OCI-LY3 (cell line): Measurements from ENCODE around the gene ZNF343.

Source experiments
- H2AFZ ChIP-seq: fragments of 200-600, 300-600 bp; shearing (Covaris generic); 2 replicates; pipeline ENCODE4 v1.6.0; 2014; ENCODE audit warnings: antibody characterized with exemption, low read depth, low read length
- H3K27ac ChIP-seq: fragments of 200-600, 300-600 bp; sonication (generic); 2 replicates; pipeline ENCODE4 v1.5.1; 2014; ENCODE audit warnings: mild to moderate bottlenecking, low read length, moderate library complexity, mixed read lengths
- H3K27me3 ChIP-seq: fragments of 200-600, 300-600 bp; sonication (generic); 2 replicates; pipeline ENCODE4 v1.6.1; 2014; ENCODE audit warnings: low read depth, low read length, mixed read lengths
- H3K36me3 ChIP-seq: fragments of 200-600, 300-600 bp; sonication (generic); replicated peaks from 2 replicates; pipeline ENCODE3; 2014; ENCODE audit warnings: low read depth, low read length, mixed read lengths
- H3K4me1 ChIP-seq: fragments of 300-600, 200-600 bp; sonication (generic); 2 replicates; pipeline ENCODE4 v1.6.1; 2014; ENCODE audit warnings: low read length, mixed read lengths
- H3K4me2 ChIP-seq: fragments of 200-600, 300-600 bp; sonication (generic); 2 replicates; pipeline ENCODE4 v1.6.1; 2014; ENCODE audit warnings: low read length, mixed read lengths
- H3K4me3 ChIP-seq: fragments of 300-600, 200-600 bp; sonication (generic); 2 replicates; pipeline ENCODE4 v1.5.1; 2014; ENCODE audit warnings: antibody characterized with exemption, mild to moderate bottlenecking, low read length, moderate library complexity
- H3K79me2 ChIP-seq: fragments of 300-600, 200-600 bp; shearing (Covaris generic); 2 replicates; pipeline ENCODE4 v1.6.1; 2014; ENCODE audit warnings: mild to moderate bottlenecking, low read length, mixed read lengths
- H3K9ac ChIP-seq: fragments of 300-600, 200-600 bp; shearing (Covaris generic); 2 replicates; pipeline ENCODE4 v1.6.0; 2014; ENCODE audit warnings: mild to moderate bottlenecking, low read length, moderate library complexity
- H3K9me3 ChIP-seq: fragments of 200-600, 300-600 bp; shearing (Covaris generic); 2 replicates; pipeline ENCODE4 v1.6.1; 2014; ENCODE audit warnings: low read length, mixed read lengths; ENCODE audit not compliant: insufficient read depth
- H4K20me1 ChIP-seq: fragments of 200-600, 300-600 bp; sonication (generic); 2 replicates; pipeline ENCODE4 v1.6.1; 2016; ENCODE audit warnings: low read length, mixed read lengths; ENCODE audit not compliant: insufficient read depth
- EZH2phosphoT487 ChIP-seq: fragments of 200-600 bp; shearing (Covaris generic); IDR thresholded peaks from 2 replicates; pipeline ENCODE4 v1.6.1; 2018; ENCODE audit warnings: antibody characterized with exemption, mixed run types, low read depth
- TF ChIP-seq, protein P1 (sequence below): fragments of 200-600, 300-600 bp; sonication (generic); IDR thresholded peaks from 2 replicates; pipeline ENCODE4 v1.5.1; 2014; ENCODE audit warnings: antibody characterized with exemption, low read length, low read depth

ZNF343 gene

GRCh38 chr20:2542361-2542760 is 33.6 kb upstream of the ZNF343 start:
- Histone ChIP-seq H4K20me1 (no peaks in the 10 kb centered on the region), H2AFZ (no peak overlapping the region), H3K9me3 (no peaks in the 10 kb centered on the region), H3K9ac (no peak overlapping the region), H3K27me3 (peaks cover 53% of the 10 kb centered on the region), H3K4me3 (no peak overlapping the region), H3K79me2 (no peaks in the 10 kb centered on the region), H3K27ac (no peak overlapping the region), H3K4me2 (no peak overlapping the region), H3K36me3 (no peaks in the 10 kb centered on the region), H3K4me1 (peaks cover 3% of the 10 kb centered on the region; the same call in 1 of the 2 replicates)
- TF ChIP-seq, protein P1, sequence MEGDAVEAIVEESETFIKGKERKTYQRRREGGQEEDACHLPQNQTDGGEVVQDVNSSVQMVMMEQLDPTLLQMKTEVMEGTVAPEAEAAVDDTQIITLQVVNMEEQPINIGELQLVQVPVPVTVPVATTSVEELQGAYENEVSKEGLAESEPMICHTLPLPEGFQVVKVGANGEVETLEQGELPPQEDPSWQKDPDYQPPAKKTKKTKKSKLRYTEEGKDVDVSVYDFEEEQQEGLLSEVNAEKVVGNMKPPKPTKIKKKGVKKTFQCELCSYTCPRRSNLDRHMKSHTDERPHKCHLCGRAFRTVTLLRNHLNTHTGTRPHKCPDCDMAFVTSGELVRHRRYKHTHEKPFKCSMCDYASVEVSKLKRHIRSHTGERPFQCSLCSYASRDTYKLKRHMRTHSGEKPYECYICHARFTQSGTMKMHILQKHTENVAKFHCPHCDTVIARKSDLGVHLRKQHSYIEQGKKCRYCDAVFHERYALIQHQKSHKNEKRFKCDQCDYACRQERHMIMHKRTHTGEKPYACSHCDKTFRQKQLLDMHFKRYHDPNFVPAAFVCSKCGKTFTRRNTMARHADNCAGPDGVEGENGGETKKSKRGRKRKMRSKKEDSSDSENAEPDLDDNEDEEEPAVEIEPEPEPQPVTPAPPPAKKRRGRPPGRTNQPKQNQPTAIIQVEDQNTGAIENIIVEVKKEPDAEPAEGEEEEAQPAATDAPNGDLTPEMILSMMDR = no peak
- no peak for TF ChIP-seq EZH2phosphoT487

GRCh38 chr20:2541940-2542339 is 33.2 kb upstream of the ZNF343 start:
- Histone ChIP-seq H4K20me1 (no peaks in the 10 kb centered on the region), H3K4me2 (no peak overlapping the region), H3K27ac (no peak overlapping the region), H3K9me3 (no peaks in the 10 kb centered on the region), H2AFZ (no peak overlapping the region), H3K9ac (no peak overlapping the region), H3K4me3 (no peak overlapping the region), H3K4me1 (peaks cover 3% of the 10 kb centered on the region; the same call in 1 of the 2 replicates), H3K36me3 (no peaks in the 10 kb centered on the region), H3K27me3 (peaks cover 51% of the 10 kb centered on the region), H3K79me2 (no peaks in the 10 kb centered on the region)
- no peak for TF ChIP-seq EZH2phosphoT487
- TF ChIP-seq, protein P1 = no peak

DNA sequence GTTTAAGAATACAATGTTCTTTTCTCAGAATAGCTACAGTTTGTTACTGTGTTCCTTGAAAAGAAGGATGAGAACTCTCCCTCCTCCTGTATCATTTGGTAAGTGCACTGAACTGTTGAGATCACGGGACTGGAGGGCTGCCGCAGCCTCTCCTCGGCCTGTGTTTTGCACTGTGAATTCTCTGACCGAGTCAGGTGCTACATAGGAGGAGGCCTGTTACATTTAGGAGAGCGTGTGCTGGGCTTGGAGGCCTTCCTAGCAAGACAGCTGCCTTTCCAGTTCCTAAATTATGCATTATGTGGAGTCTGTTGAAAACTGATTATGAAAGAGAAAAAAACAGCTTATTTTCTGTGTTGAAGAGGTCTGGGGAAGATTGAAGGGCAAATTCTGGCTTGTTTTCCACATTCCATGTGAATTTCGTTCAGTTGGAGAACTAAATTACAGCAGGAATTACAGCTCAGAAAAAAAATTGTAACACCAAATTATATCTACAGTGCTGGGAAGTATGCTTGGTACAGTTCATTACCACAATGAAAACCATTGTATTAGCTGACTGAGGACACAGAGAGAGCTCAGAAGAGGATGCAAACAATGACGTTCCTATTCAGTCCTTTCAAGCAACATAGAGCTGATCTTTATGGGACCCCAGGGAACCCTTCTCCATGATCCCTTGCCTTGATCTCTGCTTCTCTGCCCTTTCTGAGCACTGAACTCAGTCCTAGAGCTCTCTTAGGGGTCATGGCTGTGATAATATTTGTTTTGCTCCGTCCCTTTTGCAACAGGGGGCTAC is 30.4 kb upstream of the ZNF343 start:
- TF ChIP-seq, protein P1 = no peak
- TF ChIP-seq EZH2phosphoT487 = no peak
- Histone ChIP-seq H4K20me1 (no peaks in the 10 kb centered on the region), H3K79me2 (no peaks in the 10 kb centered on the region), H3K4me1 (peaks cover 8% of the 10 kb centered on the region), H3K4me3 (no peak overlapping the region), H3K36me3 (no peaks in the 10 kb centered on the region), H3K4me2 (no peak overlapping the region), H3K9ac (no peak overlapping the region), H3K27ac (no peak overlapping the region), H3K27me3 (peaks cover 61% of the 10 kb centered on the region), H3K9me3 (no peaks in the 10 kb centered on the region), H2AFZ (no peak overlapping the region)

DNA sequence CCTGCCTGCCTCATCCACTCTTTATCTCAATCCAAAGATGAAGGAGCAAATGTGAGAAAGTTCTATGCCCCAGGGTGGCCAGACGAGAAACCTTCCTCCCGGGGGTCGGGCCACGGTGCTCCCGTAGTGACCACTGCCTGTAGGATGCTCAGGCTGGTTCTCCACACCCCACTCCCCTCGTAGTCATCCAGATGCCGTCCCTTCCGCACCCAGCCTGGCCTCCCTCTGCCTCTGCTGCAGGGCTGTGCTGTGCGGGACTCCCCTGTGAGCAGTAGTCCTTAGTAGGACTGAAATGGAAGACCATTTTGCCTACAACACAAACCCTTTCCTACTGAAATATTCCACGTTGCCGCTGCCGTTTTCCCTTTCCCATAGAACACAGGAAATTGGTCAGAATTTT is 29.6 kb upstream of the ZNF343 start:
- Histone ChIP-seq H2AFZ (no peak overlapping the region), H3K4me1 (peaks cover 8% of the 10 kb centered on the region), H3K9ac (no peak overlapping the region), H3K27me3 (peaks cover 63% of the 10 kb centered on the region), H3K79me2 (no peaks in the 10 kb centered on the region), H4K20me1 (no peaks in the 10 kb centered on the region), H3K9me3 (no peaks in the 10 kb centered on the region), H3K36me3 (no peaks in the 10 kb centered on the region), H3K4me2 (no peak overlapping the region), H3K4me3 (no peak overlapping the region), H3K27ac (no peak overlapping the region)
- TF ChIP-seq EZH2phosphoT487 = no peak
- TF ChIP-seq, protein P1 = no peak
